Measurements from ENCODE around the gene CCDC112.
"Not testable (repeated sequence)": the region's sequence is repeated elsewhere in the genome, so short reads cannot be mapped to it uniquely, and the experiment has no call there.

The CCDC112 gene

DNA sequence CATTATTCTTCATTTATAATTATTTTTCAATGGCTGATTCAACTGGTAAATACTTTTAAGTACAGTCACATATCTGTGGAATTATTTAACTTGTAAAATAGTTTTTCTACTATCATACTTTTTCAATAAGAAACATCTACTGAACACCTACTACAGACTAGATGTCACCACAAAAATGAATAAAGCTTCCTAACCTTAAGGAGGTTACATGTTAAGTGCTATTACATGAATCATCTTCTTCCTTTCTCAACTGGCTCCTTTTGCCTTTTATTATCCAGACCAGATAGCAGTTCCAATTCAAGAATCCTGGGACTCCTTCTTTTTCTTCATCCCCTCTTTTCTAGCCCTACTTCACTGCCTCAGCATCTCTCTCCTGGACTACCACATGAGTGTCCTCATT lies 38.5 kb downstream of the CCDC112 start:
- no peak for DNase-seq

DNA sequence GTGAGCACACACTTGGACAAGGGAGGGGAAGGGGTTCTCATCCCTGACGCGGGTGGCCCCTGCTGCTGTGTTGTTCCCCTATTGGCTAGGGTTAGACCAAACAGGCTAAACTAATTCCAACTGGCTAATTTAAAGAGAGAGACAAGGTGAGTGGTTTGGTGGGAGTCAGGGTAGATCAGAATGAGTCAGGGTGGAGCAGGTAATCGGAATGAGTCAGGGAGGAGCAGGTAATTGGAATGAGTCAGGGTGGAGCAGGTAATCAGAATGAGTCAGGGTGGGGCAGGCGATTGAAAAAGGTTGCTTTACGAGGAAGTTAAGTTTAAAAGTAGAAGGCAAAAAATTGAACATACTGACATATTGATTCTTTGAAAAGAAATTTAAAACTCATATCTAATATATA lies 47.1 kb downstream of the CCDC112 start:
- DNase-seq, result not testable (repeated sequence)

DNA sequence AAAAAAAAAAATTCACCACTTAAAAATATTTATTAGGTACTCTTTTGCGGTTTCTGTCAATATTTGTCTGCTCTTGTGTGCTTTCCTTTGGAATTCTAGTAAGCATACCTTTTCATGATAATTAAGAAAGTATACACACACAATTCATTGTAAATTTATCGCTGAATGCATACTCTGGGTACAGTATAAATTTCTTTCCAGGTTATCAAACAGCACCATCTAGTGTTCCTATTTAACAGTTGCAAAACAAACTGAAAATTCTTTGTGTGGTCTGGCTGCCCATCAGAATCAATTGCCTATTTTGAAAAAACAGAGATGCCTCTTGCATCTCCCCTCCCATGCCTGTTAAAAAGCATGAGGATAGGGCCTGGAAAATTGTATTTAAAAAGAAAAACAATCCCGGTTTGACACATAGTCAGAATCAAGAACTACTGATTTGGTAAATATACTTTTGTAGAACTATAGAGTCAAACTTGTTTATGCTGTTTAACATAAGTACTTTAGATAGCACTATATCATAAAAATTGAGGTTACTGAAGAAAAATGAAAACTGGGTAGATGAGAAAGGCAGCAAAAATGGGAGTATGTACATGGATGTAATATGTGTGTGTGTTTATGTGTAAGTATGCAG lies 50.0 kb downstream of the CCDC112 start:
- no peak for DNase-seq

DNA sequence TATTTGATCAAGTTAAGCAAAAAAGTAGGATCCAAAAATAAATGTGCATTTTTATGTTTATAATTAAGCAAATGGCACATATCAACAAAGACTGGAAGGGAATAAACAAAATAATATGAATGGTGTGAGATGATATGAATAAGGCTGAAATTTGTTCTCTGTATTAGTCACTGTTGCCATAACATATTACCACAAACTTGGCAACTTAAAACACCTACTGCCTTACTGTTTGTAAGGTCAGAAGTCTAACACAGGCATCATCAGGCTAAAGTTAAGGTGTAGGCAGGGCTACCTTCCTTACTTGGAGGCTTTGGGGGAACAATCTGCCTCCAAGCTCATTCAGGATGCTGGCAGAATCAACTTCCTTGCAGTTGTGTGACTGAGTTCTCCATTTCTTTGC lies 53.0 kb downstream of the CCDC112 start:
- no peak for DNase-seq

DNA sequence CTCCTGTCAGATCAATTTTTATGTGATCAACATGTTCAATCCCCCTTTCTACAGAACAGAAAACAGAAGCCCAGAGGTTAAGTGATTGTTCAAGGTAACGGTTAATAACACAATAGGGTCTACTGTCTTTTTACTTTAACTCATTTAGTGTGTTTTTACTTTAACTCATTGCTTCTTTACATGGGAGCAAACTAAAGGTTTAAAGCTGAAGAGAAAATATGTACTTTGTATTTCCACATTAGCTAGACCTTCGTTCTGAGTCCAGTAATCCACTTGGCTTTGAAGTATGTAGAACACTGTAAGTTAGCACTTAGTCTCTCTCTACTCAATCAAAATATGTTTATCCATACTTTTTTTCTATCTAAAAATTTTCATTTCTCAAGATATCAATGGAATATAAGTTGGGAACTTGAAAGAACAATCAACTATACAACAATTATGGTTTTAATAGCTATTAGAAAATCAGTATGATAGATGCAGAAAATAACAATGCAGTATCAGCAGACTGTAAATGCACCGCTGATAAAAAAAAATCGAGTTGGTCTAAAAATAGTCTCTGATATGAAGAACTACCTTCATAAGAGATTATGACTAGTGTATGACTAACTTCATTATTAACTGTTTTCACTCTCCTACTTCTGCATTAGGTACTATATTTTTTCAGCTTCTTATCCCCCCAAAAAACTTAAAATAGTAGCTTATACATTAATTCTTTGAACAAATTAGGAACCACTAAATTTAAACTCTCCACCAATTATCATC lies 54.4 kb downstream of the CCDC112 start:
- DNase-seq, result no peak

DNA sequence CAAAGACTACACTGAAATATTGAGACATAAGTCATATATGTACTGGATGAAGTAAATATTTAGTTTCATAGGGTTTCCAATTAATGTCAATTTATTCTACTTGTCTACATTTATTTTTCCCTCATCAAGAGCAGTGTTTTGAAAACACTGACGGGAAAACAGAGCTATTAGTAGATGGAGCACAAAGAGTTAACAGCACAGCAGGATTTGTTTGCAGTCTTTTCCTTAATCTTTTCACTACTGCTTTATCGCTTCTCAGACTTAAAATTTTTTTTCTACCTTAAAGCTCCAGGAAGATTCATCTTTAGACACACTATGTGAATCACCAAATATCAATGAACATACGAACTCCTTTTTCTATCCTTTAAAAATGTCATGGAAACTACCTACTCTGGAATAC lies 59.4 kb downstream of the CCDC112 start:
- no peak for DNase-seq

DNA sequence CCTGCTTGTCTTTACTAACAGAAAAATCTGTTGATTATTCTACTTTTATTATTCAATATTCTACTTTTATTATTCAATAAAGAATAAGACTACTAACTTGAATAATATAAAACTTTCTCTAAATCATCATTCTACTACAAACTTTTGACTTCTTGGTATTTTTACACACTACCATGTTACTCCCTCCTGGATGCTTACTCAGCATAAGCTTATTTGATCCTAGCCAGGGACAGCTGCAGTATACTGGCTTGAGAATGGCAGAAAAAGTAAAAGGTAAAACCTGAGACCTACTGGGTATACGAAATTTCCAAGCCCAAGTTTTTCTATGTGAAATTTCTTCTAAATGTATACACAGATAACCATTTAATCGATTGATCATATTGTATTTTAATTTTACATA lies 59.9 kb downstream of the CCDC112 start:
- no peak for DNase-seq

DNA sequence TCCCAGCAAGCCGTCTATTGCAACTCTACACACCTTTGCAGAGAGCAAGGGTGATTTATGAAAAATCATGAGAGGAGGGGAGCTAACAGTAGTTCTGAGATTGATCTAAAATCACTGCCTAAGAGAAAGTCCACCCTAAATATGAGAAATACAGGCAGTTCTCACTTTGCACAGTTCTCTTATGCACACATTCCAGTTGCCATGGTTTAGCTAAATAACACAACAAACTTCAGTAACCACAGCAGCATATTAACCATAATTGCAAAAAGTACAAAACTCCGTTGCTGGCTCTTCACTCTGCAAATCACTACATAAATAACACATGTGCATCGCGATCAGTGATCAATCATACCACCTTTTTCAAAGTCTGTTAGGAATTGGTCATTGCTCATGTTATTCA lies 64.9 kb downstream of the CCDC112 start:
- no peak for DNase-seq

DNA sequence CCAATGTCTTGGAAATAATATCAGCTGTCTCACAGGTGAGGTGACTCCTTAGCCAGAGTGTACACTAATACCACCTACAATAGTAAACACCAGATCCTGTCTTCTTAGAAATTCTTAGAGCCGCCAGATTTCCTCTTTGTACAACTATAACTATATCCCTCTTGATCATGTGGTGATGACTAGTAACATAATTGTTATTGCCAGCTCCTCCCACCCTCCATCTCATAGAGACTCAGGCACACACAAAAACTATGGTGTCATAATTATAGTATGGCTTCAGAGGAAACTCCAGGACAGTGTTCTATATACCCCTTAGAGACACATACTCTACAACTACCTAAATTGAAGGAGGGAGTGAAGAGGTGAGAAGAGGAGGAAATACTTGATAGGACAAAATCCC lies 66.8 kb downstream of the CCDC112 start:
- DNase-seq, result no peak

DNA sequence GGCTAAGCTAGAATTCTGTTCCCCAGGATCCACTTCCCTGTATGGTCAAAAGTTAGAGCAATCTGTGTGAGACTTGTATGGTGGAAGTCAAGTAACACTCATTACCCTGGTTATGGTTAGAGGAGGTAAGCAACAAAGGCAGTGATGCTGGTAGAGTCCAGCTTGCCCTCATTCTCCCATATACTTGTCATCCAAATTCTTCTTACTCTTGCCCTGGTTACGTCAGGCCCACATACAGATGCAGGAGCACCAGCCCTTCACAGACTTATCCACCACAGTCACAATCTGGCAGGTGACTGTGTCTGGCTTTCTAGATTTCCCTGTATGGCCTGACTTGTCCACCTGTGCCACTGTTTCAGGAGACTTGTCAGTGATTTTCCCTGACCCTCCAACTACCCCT lies 69.2 kb downstream of the CCDC112 start:
- DNase-seq, result no peak
